Neural progenitor cell (in vitro differentiated cells): Measurements from ENCODE around the gene DAAM2. TPM values are rescaled to one million over a fixed set of nuclear protein-coding genes. Genes with fewer than 3 reads are reported as not detected.
A peak's percentile ranks its signal among the peaks of the same experiment; 100 is the strongest.

ENCODE experiments used
- DNase-seq: peaks from one replicate; pipeline ENCODE4 v3.0.0-alpha.2; 2016; ENCODE audit warnings: low spot score
- H2AFZ ChIP-seq: fragments of 200-600 bp; sonication (generic); replicated peaks from 2 replicates; pipeline ENCODE4 v1.6.1; 2016; ENCODE audit warnings: antibody characterized with exemption
- H3F3A ChIP-seq: fragments of 200-600 bp; sonication (generic); 2 replicates; pipeline ENCODE4 v1.6.1; 2016; ENCODE audit warnings: antibody characterized with exemption, low read depth
- H3K27ac ChIP-seq: fragments of 200-600 bp; sonication (generic); 2 replicates; pipeline ENCODE4 v1.5.1; 2016; ENCODE audit warnings: mild to moderate bottlenecking
- H3K27me3 ChIP-seq: fragments of 200-600 bp; sonication (generic); 2 replicates; pipeline ENCODE4 v1.6.1; 2016; ENCODE audit warnings: mild to moderate bottlenecking, moderate library complexity
- H3K36me3 ChIP-seq: fragments of 200-600 bp; sonication (generic); 2 replicates; pipeline ENCODE4 v1.5.1; 2016
- H3K4me1 ChIP-seq: fragments of 200-600 bp; sonication (generic); 2 replicates; pipeline ENCODE4 v1.6.1; 2016; ENCODE audit warnings: mixed run types
- H3K4me2 ChIP-seq: fragments of 200-600 bp; sonication (generic); 2 replicates; pipeline ENCODE4 v1.6.1; 2016
- H3K4me3 ChIP-seq: fragments of 200-600 bp; sonication (generic); 2 replicates; pipeline ENCODE4 v1.5.1; 2016
- H3K79me2 ChIP-seq: fragments of 200-600 bp; sonication (generic); 2 replicates; pipeline ENCODE4 v1.6.1; 2016; ENCODE audit warnings: low read depth
- H3K9ac ChIP-seq: fragments of 200-600 bp; sonication (generic); 2 replicates; pipeline ENCODE4 v1.6.1; 2016
- H3K9me3 ChIP-seq: fragments of 200-600 bp; sonication (generic); 2 replicates; pipeline ENCODE4 v1.5.1; 2016; ENCODE audit warnings: low read depth
- H4K20me1 ChIP-seq: fragments of 200-600 bp; sonication (generic); 2 replicates; pipeline ENCODE4 v1.6.1; 2016; ENCODE audit warnings: low read depth
- H3K27ac Mint-ChIP-seq: 3 replicates; pipeline ENCODE4 v1.8.0; 2021; ENCODE audit warnings: mixed read lengths
- H3K27me3 Mint-ChIP-seq: 2 replicates; pipeline ENCODE4 v1.8.0; 2022; ENCODE audit warnings: low read depth, mild to moderate bottlenecking, inconsistent platforms, moderate library complexity, mixed read lengths; ENCODE audit not compliant: insufficient read depth
- H3K36me3 Mint-ChIP-seq: 3 replicates; pipeline ENCODE4 v1.8.0; 2021; ENCODE audit warnings: mixed read lengths
- H3K4me1 Mint-ChIP-seq: 3 replicates; pipeline ENCODE4 v1.8.0; 2021; ENCODE audit warnings: mixed read lengths
- H3K4me3 Mint-ChIP-seq: 3 replicates; pipeline ENCODE4 v1.8.0; 2021; ENCODE audit warnings: mild to moderate bottlenecking, moderate library complexity, mixed read lengths
- H3K9me3 Mint-ChIP-seq: 3 replicates; pipeline ENCODE4 v1.8.0; 2020; ENCODE audit warnings: mixed read lengths
- CTCF ChIP-seq: fragments of 200-600 bp; sonication (generic); IDR thresholded peaks from 2 replicates; pipeline ENCODE4 v1.5.1; 2017; ENCODE audit warnings: antibody characterized with exemption, mild to moderate bottlenecking
- EZH2 ChIP-seq: fragments of 200-600 bp; sonication (generic); IDR thresholded peaks from 2 replicates; pipeline ENCODE4 v1.6.1; 2017; ENCODE audit warnings: antibody characterized with exemption, mild to moderate bottlenecking, moderate library complexity
- EZH2phosphoT487 ChIP-seq: fragments of 200-600 bp; sonication (generic); IDR thresholded peaks from 2 replicates; pipeline ENCODE4 v1.6.1; 2017; ENCODE audit warnings: antibody characterized with exemption
- total RNA-seq: library from RNA; depleted of rRNA; stranded (reverse); fragments of >200 nt; gene quantifications from 2 replicates; pipeline ENCODE4 v1.2.3, GENCODE V29; 2015; ENCODE audit warnings: low replicate concordance

The DAAM2 gene
- total RNA-seq, 1 donor from 2014 or later: 2.1 TPM

- Histone ChIP-seq H3K4me1 (peaks cover 18% of the 10 kb centered on the region), H3F3A (no peaks in the 10 kb centered on the region), H3K79me2 (peaks cover 7% of the 10 kb centered on the region), H2AFZ (no peak overlapping the region), H3K9ac (no peak overlapping the region), H3K9me3 (no peaks in the 10 kb centered on the region), H4K20me1 (no peaks in the 10 kb centered on the region), H3K27me3 (no peaks in the 10 kb centered on the region), H3K36me3 (no peaks in the 10 kb centered on the region), H3K27ac (no peak overlapping the region), H3K4me2 (no peak overlapping the region), H3K4me3 (no peak overlapping the region)
- TF ChIP-seq EZH2: no peak
- TF ChIP-seq CTCF: no peak
- TF ChIP-seq EZH2phosphoT487: no peak
- H3K4me1 Mint-ChIP-seq: peaks cover 10% of the 10 kb centered on the region
- no peaks in the 10 kb centered on the region for H3K27me3 Mint-ChIP-seq
- peak overlapping the region; percentile 7 for H3K27ac Mint-ChIP-seq
- DNase-seq: no peak
- H3K9me3 Mint-ChIP-seq: peaks cover 2% of the 10 kb centered on the region
- H3K36me3 Mint-ChIP-seq: peaks cover 18% of the 10 kb centered on the region
- H3K4me3 Mint-ChIP-seq: no peak overlapping the region
These were observed 137.0 kb downstream of the DAAM2 start for GRCh38 chr6:39929039-39929732.

GRCh38 chr6:39929733-39930461, 137.7 kb downstream of the DAAM2 start:
- H3K9me3 Mint-ChIP-seq: peaks cover 2% of the 10 kb centered on the region
- Histone ChIP-seq H3K79me2 (peaks cover 7% of the 10 kb centered on the region), H3K4me1 (peaks cover 18% of the 10 kb centered on the region), H3K9me3 (no peaks in the 10 kb centered on the region), H3K9ac (no peak overlapping the region), H3K27me3 (peaks cover 3% of the 10 kb centered on the region), H2AFZ (no peak overlapping the region), H3K36me3 (no peaks in the 10 kb centered on the region), H3K4me2 (no peak overlapping the region), H3K27ac (no peak overlapping the region), H3F3A (no peaks in the 10 kb centered on the region), H3K4me3 (no peak overlapping the region), H4K20me1 (no peaks in the 10 kb centered on the region)
- no peak overlapping the region for H3K27ac Mint-ChIP-seq
- no peaks in the 10 kb centered on the region for H3K27me3 Mint-ChIP-seq
- H3K4me3 Mint-ChIP-seq: no peak overlapping the region
- H3K4me1 Mint-ChIP-seq: peaks cover 10% of the 10 kb centered on the region
- H3K36me3 Mint-ChIP-seq: peaks cover 17% of the 10 kb centered on the region
- TF ChIP-seq EZH2phosphoT487 (no peak), CTCF (no peak), EZH2 (no peak)
- DNase-seq: no peak

- H3K36me3 ChIP-seq: no peaks in the 10 kb centered on the region
- Mint-ChIP-seq H3K27ac (no peak overlapping the region), H3K36me3 (peaks cover 14% of the 10 kb centered on the region), H3K27me3 (no peaks in the 10 kb centered on the region), H3K4me3 (no peak overlapping the region), H3K4me1 (peaks cover 10% of the 10 kb centered on the region), H3K9me3 (peaks cover 2% of the 10 kb centered on the region)
- no peak overlapping the region for H3K9ac ChIP-seq
- no peaks in the 10 kb centered on the region for H3F3A ChIP-seq
- no peaks in the 10 kb centered on the region for H4K20me1 ChIP-seq
- H3K27me3 ChIP-seq: peaks cover 10% of the 10 kb centered on the region
- DNase-seq: no peak
- no peaks in the 10 kb centered on the region for H3K9me3 ChIP-seq
- H3K4me1 ChIP-seq: peaks cover 18% of the 10 kb centered on the region
- no peak overlapping the region for H2AFZ ChIP-seq
- H3K4me3 ChIP-seq: no peak overlapping the region
- no peak overlapping the region for H3K27ac ChIP-seq
- peaks cover 7% of the 10 kb centered on the region for H3K79me2 ChIP-seq
- TF ChIP-seq CTCF (no peak), EZH2phosphoT487 (no peak), EZH2 (no peak)
- no peak overlapping the region for H3K4me2 ChIP-seq
These were observed 138.4 kb downstream of the DAAM2 start for GRCh38 chr6:39930540-39930939.
